Right kidney (tissue), 1 donor: Measurements from ENCODE around the gene UST.
"Not testable (repeated sequence)": the region's sequence is repeated elsewhere in the genome, so short reads cannot be mapped to it uniquely, and the experiment has no call there.

Experiments
- DNase-seq: peaks from one replicate; pipeline ENCODE4 v3.0.0-alpha.2; 2016

Gene UST

DNA sequence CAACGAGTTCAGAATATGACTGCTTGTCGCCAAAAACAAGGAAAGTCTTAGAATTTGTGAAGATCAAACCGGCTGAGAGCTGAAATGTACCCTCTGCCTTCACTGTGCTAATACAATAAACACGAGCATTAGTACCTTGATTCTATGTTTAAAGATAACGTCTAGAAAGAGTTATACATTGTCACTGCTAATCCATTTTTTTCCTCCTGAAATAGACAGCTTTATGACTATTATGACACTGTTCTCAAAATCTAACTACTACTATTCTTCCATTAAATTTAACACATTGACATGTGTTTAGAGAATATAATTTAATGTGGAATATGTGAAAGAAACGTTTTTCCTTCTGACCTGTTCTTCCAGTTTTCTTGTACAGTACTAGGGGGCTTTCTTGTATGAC lies 204.8 kb downstream of the UST start:
- no peak for DNase-seq

DNA sequence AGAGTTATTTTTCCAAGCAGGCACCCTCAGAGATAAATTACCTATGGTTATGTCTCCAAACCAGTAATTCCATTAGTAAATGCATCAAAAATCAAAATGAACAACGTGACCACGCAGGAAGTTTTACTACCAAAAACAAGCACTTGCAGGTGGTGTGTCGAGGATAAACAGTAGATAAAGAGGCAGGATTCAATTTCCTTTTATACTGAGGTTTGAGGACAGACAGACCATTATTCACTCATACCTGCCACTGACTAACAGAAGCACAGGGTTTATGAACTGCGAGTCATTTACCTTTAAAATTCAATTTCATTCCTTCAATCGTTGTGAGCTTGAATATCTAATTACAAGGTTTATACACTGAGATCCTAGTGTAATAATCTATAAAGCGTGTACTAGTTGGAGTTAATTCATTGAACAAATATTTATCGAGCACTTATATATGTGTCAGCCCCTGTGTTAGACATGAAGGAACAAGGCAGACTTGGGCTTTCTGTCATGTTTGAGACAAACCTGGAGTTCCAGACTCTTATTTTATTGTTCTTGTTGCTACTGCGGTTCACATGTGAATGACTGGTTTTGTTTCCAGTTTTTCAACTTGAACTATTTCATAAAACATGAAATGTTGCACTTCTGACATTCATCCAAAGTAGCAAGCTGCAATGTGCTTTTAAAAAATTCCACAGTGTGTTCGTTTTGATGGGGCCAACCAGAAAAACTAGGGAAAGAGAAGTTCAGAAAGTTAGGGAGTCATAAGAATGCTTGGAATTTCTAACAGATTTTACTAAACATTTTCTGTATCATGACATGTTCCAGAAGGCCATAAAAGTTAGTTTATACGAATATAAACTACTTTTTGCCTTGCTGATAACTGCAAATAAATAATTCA lies 205.6 kb downstream of the UST start:
- no peak for DNase-seq

DNA sequence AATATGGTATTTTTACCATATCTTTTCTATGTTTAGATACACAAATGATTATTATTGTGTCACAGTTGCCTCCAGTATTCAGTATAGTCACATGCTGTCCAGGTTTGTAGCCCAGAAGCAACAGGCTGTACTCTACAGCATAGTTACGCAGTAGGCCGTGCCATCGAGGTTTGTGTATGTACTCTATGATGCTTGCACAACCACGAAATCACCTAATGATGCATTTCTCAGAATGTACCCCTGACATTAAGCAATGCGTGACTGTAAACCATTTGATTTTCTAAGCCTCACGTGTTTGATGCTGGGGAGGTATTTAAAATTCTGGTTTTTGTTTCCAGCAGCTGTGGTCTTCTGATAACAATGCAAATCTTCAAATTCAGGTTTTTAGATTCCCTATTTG lies 207.6 kb downstream of the UST start:
- no peak for DNase-seq

DNA sequence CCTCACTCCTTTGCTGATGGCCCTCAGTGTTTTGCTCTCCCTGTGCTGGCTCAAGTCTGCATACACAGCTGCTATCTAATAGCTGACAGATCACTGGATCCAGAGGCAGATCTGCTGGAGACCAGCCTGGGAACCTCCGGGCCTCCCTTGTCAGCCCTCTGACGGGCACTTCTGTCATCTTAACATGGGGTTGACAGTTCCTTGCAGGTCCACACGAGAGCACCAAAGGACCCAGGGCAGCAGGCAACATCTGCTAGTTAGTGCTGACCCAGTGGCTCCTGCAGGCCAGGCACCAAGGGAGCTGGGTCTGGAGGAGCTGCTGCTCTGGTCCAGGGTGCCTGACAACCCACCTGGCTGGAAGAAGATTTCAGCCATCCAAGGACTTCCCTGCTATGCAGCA lies 208.1 kb downstream of the UST start:
- DNase-seq = no peak

DNA sequence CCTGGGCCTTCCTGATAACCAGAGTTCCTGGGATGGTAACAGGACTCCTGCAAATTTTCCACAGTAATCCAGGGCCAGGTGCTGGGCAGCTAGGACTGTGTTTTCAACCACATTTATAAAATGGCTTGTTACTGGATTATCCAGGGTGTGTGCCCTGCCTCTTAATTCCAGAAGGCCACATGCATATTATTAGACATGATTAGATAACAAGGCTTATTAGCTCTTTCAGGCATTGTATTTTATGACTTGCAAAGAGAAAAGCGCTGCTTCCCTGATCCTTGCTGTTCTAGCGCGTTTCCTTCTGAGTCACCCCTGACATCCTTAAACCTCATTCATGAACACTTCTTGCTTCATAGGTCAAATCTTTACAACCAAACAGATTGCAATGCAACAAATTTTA lies 208.6 kb downstream of the UST start:
- DNase-seq = no peak

DNA sequence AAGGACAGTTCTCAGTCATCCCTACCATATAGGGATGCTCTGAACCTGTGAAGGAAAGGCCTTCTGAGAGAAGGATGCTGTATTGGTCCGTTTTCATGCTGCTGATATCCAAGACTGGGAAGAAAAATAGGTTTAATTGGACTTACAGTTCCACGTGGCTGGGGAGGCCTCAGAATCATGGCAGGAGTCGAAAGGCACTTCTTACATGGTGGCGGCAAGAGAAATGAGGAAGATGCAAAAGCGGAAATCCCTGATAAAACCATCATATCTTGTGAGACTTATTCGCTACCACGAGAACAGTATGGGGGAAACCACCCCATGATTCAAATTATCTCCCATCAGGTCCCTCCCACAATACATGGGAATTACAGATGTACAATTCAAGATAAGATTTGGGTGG lies 209.3 kb downstream of the UST start:
- not testable (repeated sequence) for DNase-seq

DNA sequence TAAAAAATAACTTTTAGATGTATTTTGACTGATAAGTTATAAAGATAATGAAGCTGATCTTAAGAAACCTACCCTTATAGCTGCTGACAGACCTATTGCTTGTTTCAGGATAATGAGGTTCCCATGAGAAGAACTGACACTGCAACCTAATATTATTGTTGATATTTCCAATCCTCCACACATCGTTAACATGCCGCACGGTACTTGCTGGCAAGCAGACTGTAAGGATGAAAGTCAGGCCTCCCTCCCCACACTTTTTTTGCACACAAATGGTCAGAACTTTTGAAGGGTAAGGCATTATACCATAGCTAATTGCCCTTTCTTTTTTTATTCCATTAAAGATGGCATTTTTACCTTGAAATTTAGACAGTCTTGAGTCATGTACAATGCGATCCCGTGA lies 210.9 kb downstream of the UST start:
- no peak for DNase-seq

DNA sequence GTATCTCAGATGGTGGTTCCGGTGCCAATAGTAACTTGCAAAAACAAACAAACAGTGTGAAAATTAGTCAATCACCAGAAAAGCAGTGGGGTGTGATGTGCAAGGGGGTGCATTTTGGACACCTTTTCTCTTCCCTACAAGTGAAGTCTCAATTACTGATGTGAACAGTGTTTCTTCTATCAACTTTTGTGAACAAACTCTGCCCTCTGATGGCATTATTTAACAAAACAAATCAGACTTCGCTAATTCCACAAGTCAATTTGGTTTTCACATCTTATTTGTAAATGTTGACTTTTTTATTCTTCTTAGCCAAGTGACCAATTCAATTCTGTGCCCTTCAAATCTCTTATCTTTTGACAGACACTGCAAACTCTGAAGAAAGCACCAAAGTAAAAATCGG lies 212.2 kb downstream of the UST start:
- DNase-seq = no peak

DNA sequence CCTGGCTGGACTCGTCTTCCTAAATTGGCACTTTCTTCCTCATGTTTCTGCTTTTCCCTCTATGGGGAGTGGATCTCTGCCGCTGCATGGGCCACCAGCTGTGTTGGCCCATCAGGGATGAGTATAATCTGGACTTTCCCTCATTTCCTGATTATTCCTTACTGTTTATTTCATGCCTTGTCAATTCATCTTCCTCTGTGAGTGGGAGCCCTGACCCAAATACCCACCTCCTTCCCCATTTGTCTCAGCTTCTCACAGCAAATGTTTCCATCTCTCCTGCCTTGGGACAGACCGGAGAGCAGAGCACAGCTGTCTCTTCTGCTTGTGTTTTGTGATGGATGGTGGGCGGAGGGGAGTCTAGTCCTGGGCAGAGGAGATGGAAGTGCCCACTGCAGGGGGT lies 212.7 kb downstream of the UST start:
- DNase-seq = no peak

DNA sequence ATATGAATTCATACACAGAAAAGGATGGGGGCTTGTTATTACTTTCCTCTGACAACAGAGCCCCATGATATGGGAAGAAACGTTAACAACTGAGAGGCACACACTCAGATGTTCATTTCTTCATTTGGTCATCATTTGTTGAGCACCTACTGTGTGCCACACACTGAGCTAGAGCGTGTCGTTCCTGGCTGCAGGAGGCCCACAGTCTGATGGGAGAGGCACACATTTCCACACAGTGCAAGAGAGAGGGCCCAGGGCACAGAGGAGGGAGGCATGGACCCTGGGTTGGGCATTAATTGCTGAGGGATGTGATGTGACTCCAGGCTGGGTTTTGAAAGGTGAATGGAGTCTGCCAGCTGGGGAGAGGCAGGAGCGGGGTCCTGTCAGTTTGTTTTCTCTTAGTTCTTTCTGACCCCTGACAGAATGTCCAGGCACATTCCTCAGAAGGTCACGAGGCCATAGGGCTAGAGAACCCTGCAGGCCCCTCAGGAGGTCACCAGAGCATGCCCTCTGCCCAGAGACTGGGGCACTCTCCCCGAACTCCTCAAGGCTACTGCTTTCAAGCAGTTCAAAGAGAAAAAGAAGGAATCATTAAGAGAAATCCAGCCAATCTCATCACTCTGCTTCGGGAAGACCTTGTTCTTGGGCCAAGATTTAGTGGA lies 216.2 kb downstream of the UST start:
- no peak for DNase-seq

DNA sequence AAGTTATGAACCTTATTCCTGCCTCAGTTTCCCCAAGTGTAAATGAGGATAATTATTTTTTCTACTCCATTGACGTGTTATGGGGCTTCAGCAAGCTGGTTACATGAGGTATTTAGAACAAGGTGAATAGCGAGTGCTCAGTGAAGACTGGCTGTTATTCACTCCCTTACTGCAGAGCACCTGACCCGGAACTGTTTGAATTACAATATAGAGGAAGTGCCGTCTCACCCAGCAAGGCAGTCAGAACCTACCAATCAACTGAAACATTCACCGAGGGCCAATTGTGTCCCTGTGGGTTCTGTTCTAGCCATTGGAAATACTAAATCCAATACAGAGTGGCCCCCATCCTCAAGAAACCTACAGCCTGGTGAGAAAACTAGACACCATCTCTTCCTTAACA lies 216.9 kb downstream of the UST start:
- DNase-seq = no peak

DNA sequence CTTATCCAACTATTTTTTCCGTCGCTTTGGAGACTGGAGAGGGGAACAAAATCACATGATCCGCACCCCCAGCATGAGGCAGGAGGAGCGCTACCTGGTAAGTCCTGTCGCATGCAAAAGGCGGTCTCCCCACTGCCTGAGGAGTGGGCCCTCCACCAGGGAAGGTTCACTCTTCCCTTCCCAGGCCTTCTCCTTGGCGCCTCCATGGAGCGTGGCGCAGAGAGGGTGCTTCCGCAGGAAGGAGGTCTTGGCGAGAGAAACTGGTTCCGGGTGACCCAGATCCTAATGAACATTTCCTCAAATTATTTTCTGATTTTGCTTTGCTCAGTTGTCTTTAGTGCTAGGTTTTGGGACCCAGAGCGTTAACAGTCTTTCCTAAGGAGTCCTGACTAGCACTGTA lies 217.6 kb downstream of the UST start:
- DNase-seq = no peak

DNA sequence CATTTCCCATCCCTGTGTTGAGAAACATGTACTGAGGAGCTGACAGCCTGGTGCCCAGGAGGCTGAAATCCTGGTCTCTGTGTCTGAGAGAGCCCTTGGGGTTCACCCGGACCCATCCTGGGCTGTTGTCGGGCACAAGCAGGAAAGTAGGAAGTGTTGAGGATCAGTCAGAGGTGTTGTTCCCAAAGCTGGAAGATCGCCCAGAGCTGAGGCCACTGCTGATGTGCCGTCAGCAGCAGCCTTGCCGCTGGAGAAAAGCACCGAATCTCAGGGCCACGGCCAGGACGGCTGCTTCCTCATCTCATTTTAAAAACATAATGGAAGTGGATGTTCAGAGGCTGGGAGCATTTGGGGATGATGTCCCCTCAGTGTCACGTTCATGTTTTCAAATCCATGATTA lies 218.5 kb downstream of the UST start:
- DNase-seq = no peak

DNA sequence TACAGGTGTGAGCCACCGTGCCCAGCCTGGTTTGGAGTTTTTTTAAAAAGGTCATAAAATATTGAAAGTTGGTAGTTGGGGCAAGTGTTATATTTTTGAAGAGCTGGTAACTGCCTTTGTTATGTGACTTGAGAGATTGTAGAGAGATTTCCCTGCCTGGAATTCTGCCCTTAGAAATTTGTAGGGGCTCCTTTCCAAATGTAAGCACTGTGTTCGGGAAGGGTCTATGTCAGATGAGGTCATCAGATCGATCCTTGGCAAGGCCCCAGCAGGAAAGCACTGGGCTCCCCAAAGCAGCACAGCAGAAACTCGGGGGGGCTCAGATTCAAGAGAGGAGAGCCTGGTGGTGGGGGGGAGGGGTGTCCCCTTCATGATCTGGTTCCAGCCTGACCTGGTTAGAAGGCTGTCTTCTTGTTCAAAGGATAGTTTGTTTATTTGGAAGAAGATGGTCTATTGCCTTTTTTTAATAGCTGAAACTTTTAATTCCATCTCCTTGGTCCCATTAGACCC lies 220.2 kb downstream of the UST start:
- no peak for DNase-seq

DNA sequence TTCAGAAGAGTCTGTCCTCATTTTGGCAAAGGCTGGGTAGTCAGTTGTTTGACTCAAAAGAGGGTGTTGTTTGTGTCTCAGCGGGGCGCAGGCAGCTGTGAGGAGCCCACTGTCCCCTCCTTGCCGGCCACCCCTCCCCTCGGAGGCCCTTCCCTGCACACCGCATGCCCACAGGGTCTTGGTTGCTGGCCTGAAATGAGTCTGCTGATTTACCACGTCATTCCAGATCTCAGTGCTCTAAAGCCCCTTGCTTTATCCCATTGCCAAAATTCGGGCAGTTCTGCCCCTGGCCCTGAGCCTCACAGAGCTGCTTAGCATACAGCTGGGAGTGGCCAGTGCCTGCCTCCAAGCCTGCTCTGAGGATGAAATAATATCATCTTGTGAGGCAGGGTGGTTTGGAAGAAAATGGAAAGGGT lies 220.7 kb downstream of the UST start:
- no peak for DNase-seq

DNA sequence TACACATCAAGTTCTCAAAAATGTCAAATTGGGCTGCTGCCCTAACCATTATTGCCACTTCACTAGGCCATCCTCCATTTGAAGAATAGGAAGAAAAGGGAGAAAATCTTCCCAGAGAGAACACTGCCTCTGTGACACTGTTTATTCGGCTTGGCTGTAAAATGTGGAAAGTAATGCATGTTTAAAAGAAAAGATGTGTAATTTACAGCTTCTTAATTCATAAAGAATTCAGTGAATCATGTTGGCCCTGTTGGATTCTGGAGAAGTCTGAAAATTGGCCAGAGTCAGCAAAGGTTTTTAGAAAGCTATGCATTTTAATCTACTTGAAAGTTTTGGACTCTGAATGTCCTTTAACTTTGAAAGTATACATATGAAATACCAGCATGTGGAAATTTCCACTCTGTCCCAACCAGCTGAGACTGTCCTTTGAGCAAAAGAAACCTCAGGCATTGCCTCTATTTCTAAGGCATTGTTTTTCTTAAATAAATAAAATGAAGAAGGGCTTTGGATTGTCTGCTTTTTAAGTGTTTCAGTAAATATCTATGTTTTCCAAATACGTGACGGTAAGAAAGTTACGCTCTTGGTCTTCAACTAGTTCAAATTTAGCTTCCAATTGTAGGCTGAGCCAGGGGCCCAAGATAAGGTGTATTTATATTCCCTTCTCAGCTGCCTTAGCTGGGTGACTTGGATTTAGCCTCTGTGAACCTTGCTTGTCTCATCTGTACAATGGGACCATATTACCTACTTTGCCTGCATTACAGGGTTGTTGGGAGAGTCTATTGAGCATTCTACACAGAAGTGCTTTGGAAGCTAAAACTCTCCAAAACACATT lies 222.2 kb downstream of the UST start:
- DNase-seq = no peak

DNA sequence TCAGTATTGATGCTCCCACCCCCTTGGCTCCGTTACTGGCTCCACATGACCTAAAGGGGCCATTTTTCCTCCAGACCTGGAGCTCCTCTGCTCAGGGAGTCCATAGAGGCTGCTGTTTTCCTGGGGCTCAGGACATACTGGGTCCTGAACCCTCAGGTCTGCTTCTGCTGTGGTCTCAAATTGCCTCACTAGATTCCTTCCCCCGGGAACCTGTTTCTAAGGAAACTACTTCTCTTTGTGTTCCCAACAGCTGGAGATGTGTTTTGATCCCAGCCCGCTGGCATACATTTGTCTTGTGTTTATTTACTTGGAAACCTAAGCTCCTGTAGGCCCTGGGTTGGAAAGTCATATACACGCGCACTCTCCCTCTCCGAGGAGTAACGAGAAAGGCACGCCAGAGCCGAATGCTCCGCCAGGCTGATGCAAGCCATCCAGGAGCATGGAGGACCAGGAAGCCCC lies 222.8 kb downstream of the UST start:
- DNase-seq = no peak

DNA sequence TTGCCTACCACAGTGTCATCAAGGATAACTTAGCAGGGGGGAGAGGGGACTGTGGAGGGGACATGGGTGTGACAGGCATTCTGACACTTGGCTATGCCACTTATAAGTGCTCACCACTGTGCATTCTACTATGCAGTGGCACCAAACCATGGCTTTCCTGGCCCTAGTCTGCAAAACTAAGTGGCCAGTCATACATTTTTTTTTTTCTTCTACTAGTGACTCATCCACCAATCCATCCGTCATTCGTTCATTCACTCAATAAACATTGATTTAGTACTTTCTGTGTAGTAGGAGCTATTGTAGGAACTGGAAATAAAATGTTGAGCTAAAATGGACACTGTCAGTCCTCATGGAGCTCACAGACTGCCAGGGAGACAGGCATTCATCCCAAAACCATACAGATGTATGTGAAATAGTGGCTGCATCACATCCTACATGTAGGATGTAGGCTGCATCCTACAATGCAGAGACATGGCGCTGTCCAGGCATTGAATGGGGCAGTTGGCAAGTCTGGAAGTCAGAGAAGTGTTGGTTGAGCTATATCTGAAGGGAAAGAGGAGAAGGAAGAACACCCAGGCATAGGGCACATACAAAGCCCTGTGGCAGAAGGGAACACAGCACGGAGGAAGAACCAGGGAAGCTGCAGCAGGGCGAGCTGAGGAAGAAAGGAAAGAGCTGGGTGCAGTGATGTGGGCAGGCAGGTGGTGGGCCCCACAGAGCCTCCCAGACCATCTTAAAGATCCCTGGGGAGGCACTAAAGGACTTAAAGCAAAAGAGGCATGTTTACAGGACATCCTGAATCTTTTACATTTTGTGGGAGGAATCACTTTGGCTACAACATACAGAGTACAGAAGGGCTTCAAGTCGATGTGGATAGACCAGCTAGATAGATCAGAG lies 224.4 kb downstream of the UST start:
- no peak for DNase-seq

DNA sequence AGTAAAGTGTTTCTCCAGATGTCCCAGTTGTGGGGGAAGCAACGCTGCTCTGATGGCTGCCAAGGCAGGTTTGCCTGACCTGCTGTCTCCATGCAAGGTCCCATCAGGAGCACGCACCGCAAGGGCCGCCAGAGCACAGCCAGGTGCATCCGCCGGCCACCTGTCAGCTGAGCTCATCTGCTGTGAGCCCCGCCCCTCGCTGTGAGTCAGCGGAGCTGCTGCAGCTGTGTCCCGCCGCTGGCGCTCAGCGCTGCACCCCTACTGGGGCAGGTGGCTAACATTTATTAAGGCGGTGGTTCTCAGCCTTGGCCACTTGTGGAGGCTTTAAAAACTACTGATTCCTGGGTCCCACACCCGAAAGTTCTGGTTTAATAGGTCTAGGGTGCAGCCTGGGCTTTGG lies 225.7 kb downstream of the UST start:
- DNase-seq = peak; percentile 44

DNA sequence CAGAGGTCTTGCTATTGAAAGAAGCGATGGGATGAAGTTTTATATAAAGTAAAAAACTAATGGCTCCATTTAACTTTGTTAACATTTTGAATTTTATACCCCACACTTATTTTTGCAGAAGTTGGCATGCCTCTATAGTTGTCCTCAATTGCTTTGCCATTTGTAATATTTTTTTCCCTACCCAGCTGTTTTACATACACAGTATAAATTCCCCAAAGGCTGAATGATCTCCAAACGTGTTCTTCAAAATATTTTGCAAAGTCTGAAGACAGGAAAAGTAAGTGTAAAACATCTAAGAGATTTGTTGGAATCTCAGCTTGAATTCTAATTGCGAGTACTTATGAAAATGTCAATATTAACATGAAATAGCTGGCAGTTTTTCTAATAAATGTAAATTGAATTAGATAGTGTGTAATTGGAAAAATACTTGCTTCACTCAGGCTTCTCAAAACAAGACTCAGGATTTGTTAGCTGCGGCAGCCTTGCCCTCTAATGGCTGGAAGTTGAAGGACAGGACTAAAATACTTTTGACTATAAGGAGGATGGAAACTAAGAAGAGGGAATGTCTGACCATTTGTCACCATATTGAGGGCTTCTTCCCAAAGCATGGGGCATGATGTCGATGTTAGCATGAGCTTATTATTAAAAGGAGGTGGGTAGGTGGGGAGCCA lies 226.8 kb downstream of the UST start:
- no peak for DNase-seq

DNA sequence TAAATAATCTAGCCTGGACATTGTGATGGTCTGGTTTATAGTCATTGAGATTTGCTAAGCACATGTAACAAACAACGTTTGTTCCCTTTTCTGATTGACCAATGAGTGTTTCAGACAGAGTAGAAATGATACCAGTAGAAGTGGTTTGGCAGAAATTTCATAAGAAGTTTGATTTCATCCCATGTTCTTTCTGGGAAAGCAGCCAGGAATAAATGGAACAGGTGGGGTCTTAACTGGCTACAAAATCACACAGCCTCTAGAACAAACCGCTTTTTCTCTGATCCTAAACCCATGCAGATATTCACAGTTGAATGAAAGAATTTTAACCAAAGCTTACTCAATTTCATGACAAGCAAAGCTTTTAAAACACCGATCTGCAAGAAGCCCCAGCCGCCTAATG lies 227.5 kb downstream of the UST start:
- DNase-seq = no peak
